ENCODE measurements around the gene AIPL1.

DNA sequence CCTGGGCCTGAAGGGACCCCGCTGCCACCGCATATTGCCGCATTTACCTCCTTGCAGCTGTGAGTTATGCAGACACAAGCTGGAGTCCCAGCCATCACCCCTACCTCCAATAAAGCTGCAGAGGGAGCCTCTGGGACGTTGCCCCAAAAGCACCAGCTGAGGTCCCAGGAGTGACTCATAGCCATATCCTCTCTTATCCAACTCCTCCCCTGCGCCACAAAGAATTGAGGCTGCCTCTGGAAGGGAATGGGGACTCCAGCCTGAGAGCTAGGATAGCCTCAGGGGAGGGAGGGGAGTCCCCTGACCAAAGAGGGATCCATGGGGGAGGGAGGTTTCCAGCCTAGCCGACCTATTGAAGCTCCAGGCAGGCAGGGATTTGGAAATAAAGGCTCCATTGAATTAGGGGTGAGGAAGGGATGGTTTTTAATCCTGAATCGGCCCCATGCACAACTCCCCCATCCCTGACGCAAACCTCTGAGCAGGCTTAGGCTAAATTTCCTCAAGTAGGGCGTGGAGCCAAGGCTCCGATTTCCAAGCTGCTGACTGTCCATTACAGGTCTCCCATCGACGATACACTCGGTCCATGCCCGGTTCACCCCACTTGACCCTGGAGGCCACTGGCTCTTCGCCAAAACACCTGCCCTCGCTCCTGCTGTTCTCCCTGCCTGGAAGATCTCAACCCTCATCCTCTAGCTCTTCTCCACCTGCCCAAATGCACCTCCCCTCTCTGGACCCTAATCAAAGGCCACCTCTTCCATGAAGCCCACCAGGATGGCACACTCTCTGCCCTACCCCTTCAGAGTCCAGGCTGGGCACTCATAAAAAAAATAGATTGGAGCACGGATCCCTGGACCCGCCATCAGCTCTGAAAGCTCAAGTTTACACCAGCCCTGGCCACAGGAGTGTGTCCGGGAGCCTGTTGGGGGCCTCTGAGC, 36.9 kb upstream of the AIPL1 start:
- no peak for TF ChIP-seq YY1 (IDR thresholded peaks at IDR 0.05; ENCODE audit: insufficient read depth, insufficient read length)
- TF ChIP-seq SUZ12 (IDR thresholded peaks at IDR 0.05; ENCODE audit: extremely low read depth, insufficient read depth, insufficient read length) = no peak
